HG02798 (cell line): ENCODE results near the gene CDK5.

ENCODE experiments used
- ATAC-seq: cut with Tn5 transposase; IDR thresholded peaks from one replicate; pipeline ENCODE4 v1.9.1; 2021; ENCODE audit warnings: mild to moderate bottlenecking; ENCODE audit not compliant: unreplicated experiment, poor library complexity

Gene CDK5

GRCh38 chr7:151075662-151075971 is 17.9 kb upstream of the CDK5 start:
- ATAC-seq, result no peak

- ATAC-seq, result no peak
These were observed 17.3 kb upstream of the CDK5 start for GRCh38 chr7:151074817-151075661.

GRCh38 chr7:151073990-151074389 is 16.3 kb upstream of the CDK5 start:
- no peak for ATAC-seq

GRCh38 chr7:151071032-151071866 is 13.6 kb upstream of the CDK5 start:
- no peak for ATAC-seq

- no peak for ATAC-seq
These were observed 12.9 kb upstream of the CDK5 start for GRCh38 chr7:151070574-151070960.

- ATAC-seq, result no peak
These were observed 12.3 kb upstream of the CDK5 start for GRCh38 chr7:151069841-151070573.

- ATAC-seq, result no peak
These were observed 10.5 kb upstream of the CDK5 start for GRCh38 chr7:151068069-151068773.

GRCh38 chr7:151066273-151066974 is 8.7 kb upstream of the CDK5 start:
- ATAC-seq, result no peak

- no peak for ATAC-seq
These were observed 7.8 kb upstream of the CDK5 start for GRCh38 chr7:151065516-151065915.

GRCh38 chr7:151064993-151065392 is 7.3 kb upstream of the CDK5 start:
- ATAC-seq, result no peak

GRCh38 chr7:151064454-151064853 is 6.8 kb upstream of the CDK5 start:
- ATAC-seq, result no peak

- ATAC-seq, result no peak
These were observed 5.5 kb upstream of the CDK5 start for GRCh38 chr7:151063212-151063561.

GRCh38 chr7:151062399-151063211 is 4.9 kb upstream of the CDK5 start:
- ATAC-seq, result no peak

- no peak for ATAC-seq
These were observed 4.4 kb upstream of the CDK5 start for GRCh38 chr7:151062111-151062398.

- no peak for ATAC-seq
These were observed 3.8 kb upstream of the CDK5 start for GRCh38 chr7:151061213-151062110.

GRCh38 chr7:151060416-151061212 is 2.9 kb upstream of the CDK5 start:
- ATAC-seq, result no peak

GRCh38 chr7:151060113-151060415 is 2.4 kb upstream of the CDK5 start:
- no peak for ATAC-seq
